Measurements from ENCODE around the gene HSD3B1.

HSD3B1 gene

GRCh38 chr1:119539636-119540035, 32.6 kb downstream of the HSD3B1 start:
- no peak for DNase-seq (ENCODE audit: low read depth)
- no peak for TF ChIP-seq POLR2A (IDR thresholded peaks at IDR 0.05; ENCODE audit: extremely low read depth, insufficient read length)
- TF ChIP-seq MAX (IDR thresholded peaks at IDR 0.05; ENCODE audit: low read depth, low read length): no peak
- TF ChIP-seq CTCF (IDR thresholded peaks at IDR 0.05; ENCODE audit: low read depth, low read length): no peak
- TF ChIP-seq MYC (IDR thresholded peaks at IDR 0.05; ENCODE audit: low read depth, low read length): no peak
- no peak overlapping the region for H3K4me3 ChIP-seq (ENCODE audit: low read depth, low read length)

- TF ChIP-seq MAX (IDR thresholded peaks at IDR 0.05; ENCODE audit: low read depth, low read length) (no peak), MYC (IDR thresholded peaks at IDR 0.05; ENCODE audit: low read depth, low read length) (no peak), CTCF (IDR thresholded peaks at IDR 0.05; ENCODE audit: low read depth, low read length) (no peak), POLR2A (IDR thresholded peaks at IDR 0.05; ENCODE audit: extremely low read depth, insufficient read length) (no peak)
- no peak overlapping the region for H3K4me3 ChIP-seq (ENCODE audit: low read depth, low read length)
- DNase-seq (ENCODE audit: low read depth): no peak
Observed at GRCh38 chr1:119541389-119541788, 34.4 kb downstream of the HSD3B1 start.

- no peak for DNase-seq (ENCODE audit: low read depth)
- H3K4me3 ChIP-seq (ENCODE audit: low read depth, low read length): no peak overlapping the region
- TF ChIP-seq MYC (IDR thresholded peaks at IDR 0.05; ENCODE audit: low read depth, low read length) (no peak), POLR2A (IDR thresholded peaks at IDR 0.05; ENCODE audit: extremely low read depth, insufficient read length) (no peak), CTCF (IDR thresholded peaks at IDR 0.05; ENCODE audit: low read depth, low read length) (no peak), MAX (IDR thresholded peaks at IDR 0.05; ENCODE audit: low read depth, low read length) (no peak)
Observed at GRCh38 chr1:119542492-119542946, 35.5 kb downstream of the HSD3B1 start.

GRCh38 chr1:119544165-119544762, 37.3 kb downstream of the HSD3B1 start:
- DNase-seq (ENCODE audit: low read depth): peak; percentile 21
- no peak overlapping the region for H3K4me3 ChIP-seq (ENCODE audit: low read depth, low read length)
- TF ChIP-seq CTCF (IDR thresholded peaks at IDR 0.05; ENCODE audit: low read depth, low read length) (peak; percentile 62), MAX (IDR thresholded peaks at IDR 0.05; ENCODE audit: low read depth, low read length) (no peak), MYC (IDR thresholded peaks at IDR 0.05; ENCODE audit: low read depth, low read length) (no peak)

- H3K4me3 ChIP-seq (ENCODE audit: low read depth, low read length): no peak overlapping the region
- DNase-seq (ENCODE audit: low read depth): no peak
- no peak for TF ChIP-seq MAX (IDR thresholded peaks at IDR 0.05; ENCODE audit: low read depth, low read length)
Observed at GRCh38 chr1:119546641-119547040, 39.6 kb downstream of the HSD3B1 start.

GRCh38 chr1:119547306-119547705, 40.3 kb downstream of the HSD3B1 start:
- TF ChIP-seq MYC (IDR thresholded peaks at IDR 0.05; ENCODE audit: low read depth, low read length) (no peak), POLR2A (IDR thresholded peaks at IDR 0.05; ENCODE audit: extremely low read depth, insufficient read length) (no peak), MAX (IDR thresholded peaks at IDR 0.05; ENCODE audit: low read depth, low read length) (no peak), CTCF (IDR thresholded peaks at IDR 0.05; ENCODE audit: low read depth, low read length) (no peak)
- no peak overlapping the region for H3K4me3 ChIP-seq (ENCODE audit: low read depth, low read length)
- DNase-seq (ENCODE audit: low read depth): no peak
